C4-2B (cell line): ENCODE measurements around the gene PTH1R.

Source experiments
- H3K27ac ChIP-seq: fragments of 450-650 bp; 2 replicates; pipeline ENCODE4 v1.5.1; 2017
- CTCF ChIP-seq: fragments of 450-650 bp; conservative IDR thresholded peaks from 2 replicates; pipeline ENCODE4 v1.5.1; 2017; ENCODE audit warnings: mild to moderate bottlenecking
- ZFX ChIP-seq: fragments of 450-650 bp; IDR thresholded peaks from 2 replicates; pipeline ENCODE4 v1.6.1; 2017

PTH1R gene

DNA sequence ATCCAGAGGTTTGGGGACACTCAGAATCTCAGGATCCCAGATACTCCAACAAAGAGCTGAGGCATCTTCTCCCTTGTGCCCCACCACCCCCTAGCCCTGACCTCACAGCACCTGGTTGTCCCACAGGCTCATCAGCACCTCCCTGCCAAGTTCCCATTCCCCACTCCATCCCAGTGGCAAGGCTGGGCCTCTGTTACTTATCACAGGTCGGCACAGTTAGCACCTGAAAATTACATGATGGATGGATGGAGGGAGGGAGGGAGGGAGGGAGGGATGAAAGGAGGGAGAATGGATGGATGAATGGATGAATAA lies 27.1 kb upstream of the PTH1R start:
- H3K27ac ChIP-seq, result no peak overlapping the region
- TF ChIP-seq CTCF (no peak), ZFX (no peak)

GRCh38 chr3:46851364-46852333 lies 25.9 kb upstream of the PTH1R start:
- no peak for TF ChIP-seq ZFX
- TF ChIP-seq CTCF, result no peak
- H3K27ac ChIP-seq, result no peak overlapping the region

GRCh38 chr3:46852334-46852720 lies 25.2 kb upstream of the PTH1R start:
- no peak overlapping the region for H3K27ac ChIP-seq
- TF ChIP-seq CTCF (no peak), ZFX (no peak)

DNA sequence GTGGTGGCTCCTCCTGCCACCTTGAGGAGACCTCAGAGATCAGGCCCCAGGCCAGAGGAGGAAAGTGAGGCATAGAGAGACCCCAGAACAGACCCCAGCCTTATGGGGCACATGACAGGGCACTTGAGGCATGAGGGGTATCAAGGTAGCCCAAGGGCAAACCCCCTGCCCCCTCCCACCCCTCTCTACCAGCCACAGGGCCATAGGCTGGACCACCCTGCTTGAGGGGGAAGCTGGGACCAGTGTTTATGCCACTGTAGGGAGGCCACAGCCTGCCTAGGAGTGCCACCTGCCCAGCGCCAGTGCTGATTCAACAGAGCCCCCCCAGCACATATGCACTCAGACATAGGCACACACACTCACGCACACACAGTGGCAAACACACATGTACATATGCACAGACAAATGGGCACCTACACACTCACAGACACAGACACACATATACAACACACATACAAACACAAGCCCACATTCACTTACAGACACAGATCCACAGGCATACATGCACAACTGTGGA lies 24.6 kb upstream of the PTH1R start:
- no peak overlapping the region for H3K27ac ChIP-seq
- TF ChIP-seq CTCF, result no peak
- TF ChIP-seq ZFX, result no peak

GRCh38 chr3:46853441-46854415 lies 23.8 kb upstream of the PTH1R start:
- H3K27ac ChIP-seq, result no peak overlapping the region
- TF ChIP-seq CTCF (no peak), ZFX (no peak)

DNA sequence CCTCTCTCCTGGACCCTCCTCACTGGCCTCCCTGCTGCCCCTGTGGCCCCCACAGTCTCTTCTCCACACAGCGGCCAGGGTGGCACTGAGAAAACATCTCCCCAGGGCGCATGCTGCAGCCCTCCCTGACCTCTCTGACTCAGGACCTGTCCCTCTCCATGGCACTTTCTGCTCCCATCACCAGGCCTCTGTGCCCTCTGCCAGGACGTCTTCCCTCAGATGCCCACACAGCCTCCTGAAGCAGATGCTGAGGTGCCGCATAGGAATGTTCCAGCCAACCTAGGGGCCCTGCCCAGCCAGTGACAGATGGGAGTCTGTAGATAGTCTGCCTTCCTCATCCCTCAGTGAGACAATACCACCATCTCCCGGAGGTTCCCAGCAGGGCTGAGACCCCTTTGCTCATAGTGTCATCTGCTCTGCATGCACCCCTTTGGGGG lies 22.9 kb upstream of the PTH1R start:
- H3K27ac ChIP-seq, result no peak overlapping the region
- TF ChIP-seq ZFX (no peak), CTCF (no peak)
